Measurements from ENCODE around the gene SPRR1A.
"Not testable (repeated sequence)": the region's sequence is repeated elsewhere in the genome, so short reads cannot be mapped to it uniquely, and the experiment has no call there.

GRCh38 chr1:153011235-153011758, 27.4 kb downstream of the SPRR1A start:
- not testable (repeated sequence) for TF ChIP-seq CTCF, POLR2A (IDR thresholded peaks at IDR 0.05)

Data from esophagus squamous epithelium (tissue), 4 donors.